Prostate gland (tissue), 2 donors: ENCODE measurements around the gene ELF3. TPM values are rescaled to one million over a fixed set of nuclear protein-coding genes. Genes with fewer than 3 reads are reported as not detected.
A peak's percentile ranks its signal among the peaks of the same experiment; 100 is the strongest.

ENCODE experiments used
- DNase-seq: peaks from one replicate; pipeline ENCODE4 v3.0.0-alpha.2; 2019; ENCODE audit warnings: low spot score
- H3K27ac ChIP-seq, 2 donors: fragments of 200-600 bp; sonication (generic); 2 replicates each; pipeline ENCODE4 v1.5.1; 2017 to 2019
- H3K27me3 ChIP-seq: fragments of 200-600 bp; sonication (generic); replicated peaks from 2 replicates; pipeline ENCODE4 v1.5.1; 2019; ENCODE audit not compliant: insufficient read depth
- H3K36me3 ChIP-seq, 2 donors: fragments of 200-600 bp; sonication (generic); 1 replicate in 1 of 2; 2 replicates in 1 of 2; pipeline versions ENCODE4 v1.5.1 to v1.8.1; 2017 to 2019
- H3K4me1 ChIP-seq: fragments of 200-600 bp; sonication (generic); replicated peaks from 2 replicates; pipeline ENCODE4 v1.5.1; 2019
- H3K4me3 ChIP-seq, 2 donors: fragments of 200-600 bp; sonication (generic); 2 replicates each; pipeline ENCODE4 v1.5.1; 2017 to 2019
- H3K9me3 ChIP-seq: fragments of 200-600 bp; sonication (generic); 2 replicates; pipeline ENCODE4 v1.5.1; 2017
- CTCF ChIP-seq, 4 experiments: fragments of 200-600 bp in 2 of 4; fragments of 450-650 bp in 2 of 4; sonication (generic) in 2 of 4; IDR thresholded peaks; 1 replicate in 3 of 4; 2 replicates in 1 of 4; pipeline ENCODE4 v1.5.1; 2016 to 2019; ENCODE audit warnings: antibody characterized with exemption in 4 of 4, mild to moderate bottlenecking in 2 of 4, moderate library complexity in 2 of 4
- POLR2A ChIP-seq: fragments of 450-650 bp; IDR thresholded peaks from one replicate; pipeline ENCODE4 v1.6.1; 2016; ENCODE audit warnings: antibody characterized with exemption, mild to moderate bottlenecking
- POLR2AphosphoS5 ChIP-seq: sonication (generic); formaldehyde crosslinking; IDR thresholded peaks from one replicate; pipeline ENCODE4 v1.6.1; 2017; ENCODE audit warnings: antibody characterized with exemption
- WGBS: methylation state at CpG from one replicate; pipeline ENCODE4 v1.1.5; 2018; 5-methylcytosine and 5-hydroxymethylcytosine counted together
- intact Hi-C: fragments of 100-400 bp; cut with DNase I; formaldehyde crosslinking; loops from one replicate; pipeline ENCODE4 v1.14.2; 2022
- total RNA-seq, 2 donors: library from RNA; depleted of rRNA; stranded (reverse); fragments of >200 nt; gene quantifications; one replicate each; pipeline ENCODE4 v1.1.0, GENCODE V29; 2016

Gene ELF3
- total RNA-seq, 2 donors from 2014 or later, result 74.4 to 191 TPM

- H3K36me3 ChIP-seq, result no peaks in the 10 kb centered on the region
- TF ChIP-seq CTCF (IDR thresholded peaks at IDR 0.05), result no peak
- TF ChIP-seq POLR2A, result no peak
- TF ChIP-seq POLR2AphosphoS5, result no peak
- DNase-seq, result no peak
- no peaks in the 10 kb centered on the region for H3K9me3 ChIP-seq
- H3K4me1 ChIP-seq, result peaks cover 22% of the 10 kb centered on the region
- H3K27ac ChIP-seq, result peak overlapping the region in 1 of 2 donors; percentile 91
- intact Hi-C loops, result loop anchor here (10.0 kb wide), 1 partner anchor 101 kb away; no protein-coding TSS in a partner anchor
- H3K4me3 ChIP-seq, result no peak overlapping the region
- H3K27me3 ChIP-seq, result no peaks in the 10 kb centered on the region
- WGBS, result 94% methylated on average over 12 of the region's 12 CpGs
Measured at GRCh38 chr1:202013603-202014002, 3.2 kb downstream of the ELF3 start.

- no peaks in the 10 kb centered on the region for H3K27me3 ChIP-seq
- intact Hi-C loops, result loop anchor here (10.0 kb wide), 1 partner anchor 101 kb away; no protein-coding TSS in a partner anchor
- peak overlapping the region; percentile 23 to 57 for H3K27ac ChIP-seq
- H3K36me3 ChIP-seq, result no peaks in the 10 kb centered on the region
- H3K4me3 ChIP-seq, result no peak overlapping the region
- H3K4me1 ChIP-seq, result peaks cover 19% of the 10 kb centered on the region
- no peaks in the 10 kb centered on the region for H3K9me3 ChIP-seq
- no peak for DNase-seq
- WGBS, result 95% methylated on average over 6 of the region's 6 CpGs
- no peak for TF ChIP-seq POLR2A
- TF ChIP-seq CTCF (IDR thresholded peaks at IDR 0.05), result no peak
- no peak for TF ChIP-seq POLR2AphosphoS5
Measured at GRCh38 chr1:202014060-202014459, 3.7 kb downstream of the ELF3 start.

DNA sequence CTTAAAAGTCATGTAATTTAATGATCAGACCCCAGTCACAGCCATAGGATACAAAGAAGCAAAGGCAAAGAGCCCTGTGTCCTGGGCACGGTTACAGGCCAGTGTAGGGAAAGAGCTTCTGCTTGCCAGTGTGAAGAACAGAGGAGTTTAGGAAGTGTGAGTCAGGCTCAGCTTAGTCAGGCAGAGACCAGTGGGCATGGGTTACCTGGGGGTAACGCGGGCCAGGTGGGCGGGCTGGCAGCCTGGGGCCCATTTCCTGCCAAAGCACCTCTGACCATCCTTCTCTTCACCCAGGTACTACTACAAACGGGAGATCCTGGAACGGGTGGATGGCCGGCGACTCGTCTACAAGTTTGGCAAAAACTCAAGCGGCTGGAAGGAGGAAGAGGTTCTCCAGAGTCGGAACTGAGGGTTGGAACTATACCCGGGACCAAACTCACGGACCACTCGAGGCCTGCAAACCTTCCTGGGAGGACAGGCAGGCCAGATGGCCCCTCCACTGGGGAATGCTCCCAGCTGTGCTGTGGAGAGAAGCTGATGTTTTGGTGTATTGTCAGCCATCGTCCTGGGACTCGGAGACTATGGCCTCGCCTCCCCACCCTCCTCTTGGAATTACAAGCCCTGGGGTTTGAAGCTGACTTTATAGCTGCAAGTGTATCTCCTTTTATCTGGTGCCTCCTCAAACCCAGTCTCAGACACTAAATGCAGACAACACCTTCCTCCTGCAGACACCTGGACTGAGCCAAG is 4.7 kb downstream of the ELF3 start:
- Histone ChIP-seq H3K27me3 (no peaks in the 10 kb centered on the region), H3K4me1 (peaks cover 9% of the 10 kb centered on the region), H3K36me3 (no peaks in the 10 kb centered on the region), H3K4me3 (peak overlapping the region in 1 of 2 donors; percentile 1), H3K27ac (peak overlapping the region; percentile 23 to 57), H3K9me3 (no peaks in the 10 kb centered on the region)
- WGBS, result 61% methylated on average over 17 of the region's 17 CpGs
- intact Hi-C loops, result loop anchor here (10.0 kb wide), 1 partner anchor 100 kb away; no protein-coding TSS in a partner anchor
- TF ChIP-seq POLR2AphosphoS5 (no peak), POLR2A (peak; percentile 15), CTCF (IDR thresholded peaks at IDR 0.05) (no peak)
- no peak for DNase-seq

DNA sequence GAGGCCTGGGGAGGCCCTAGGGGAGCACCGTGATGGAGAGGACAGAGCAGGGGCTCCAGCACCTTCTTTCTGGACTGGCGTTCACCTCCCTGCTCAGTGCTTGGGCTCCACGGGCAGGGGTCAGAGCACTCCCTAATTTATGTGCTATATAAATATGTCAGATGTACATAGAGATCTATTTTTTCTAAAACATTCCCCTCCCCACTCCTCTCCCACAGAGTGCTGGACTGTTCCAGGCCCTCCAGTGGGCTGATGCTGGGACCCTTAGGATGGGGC is 5.2 kb downstream of the ELF3 start:
- Histone ChIP-seq H3K27ac (peak overlapping the region; percentile 23 to 57), H3K9me3 (no peaks in the 10 kb centered on the region), H3K27me3 (no peaks in the 10 kb centered on the region), H3K4me1 (peaks cover 8% of the 10 kb centered on the region), H3K4me3 (no peak overlapping the region), H3K36me3 (no peaks in the 10 kb centered on the region)
- no peak for DNase-seq
- WGBS, result 51% methylated on average over 3 of the region's 3 CpGs
- intact Hi-C loops, result loop anchor here (10.0 kb wide), 1 partner anchor 99 kb away; no protein-coding TSS in a partner anchor
- TF ChIP-seq CTCF (IDR thresholded peaks at IDR 0.05) (no peak), POLR2AphosphoS5 (no peak), POLR2A (no peak)
